Nephron progenitor cell (in vitro differentiated cells): ENCODE measurements around the gene HNF4A.
A peak's percentile ranks its signal among the peaks of the same experiment; 100 is the strongest.

Experiments used
- DNase-seq: peaks from one replicate; pipeline ENCODE4 v3.0.0; 2021
- H3K27ac Mint-ChIP-seq: 2 replicates; pipeline ENCODE4 v1.8.0; 2021; ENCODE audit warnings: mild to moderate bottlenecking, moderate library complexity, mixed read lengths
- H3K27me3 Mint-ChIP-seq: 2 replicates; pipeline ENCODE4 v1.8.0; 2021; ENCODE audit warnings: mild to moderate bottlenecking, low read depth, mixed read lengths; ENCODE audit not compliant: poor library complexity
- H3K36me3 Mint-ChIP-seq: 2 replicates; pipeline ENCODE4 v1.8.0; 2021; ENCODE audit warnings: low read depth, mixed read lengths
- H3K4me1 Mint-ChIP-seq: 2 replicates; pipeline ENCODE4 v1.8.0; 2021; ENCODE audit warnings: mixed read lengths
- H3K4me3 Mint-ChIP-seq: 2 replicates; pipeline ENCODE4 v1.8.0; 2021; ENCODE audit warnings: mild to moderate bottlenecking, moderate library complexity, mixed read lengths
- H3K9me3 Mint-ChIP-seq: 2 replicates; pipeline ENCODE4 v1.8.0; 2021; ENCODE audit warnings: mild to moderate bottlenecking, moderate library complexity, mixed read lengths
- TF ChIP-seq, protein P1 (sequence below): fragments of 200-600 bp; sonication (generic); IDR thresholded peaks from 2 replicates; pipeline ENCODE4 v1.5.0; 2021; ENCODE audit warnings: antibody characterized with exemption

The HNF4A gene

DNA sequence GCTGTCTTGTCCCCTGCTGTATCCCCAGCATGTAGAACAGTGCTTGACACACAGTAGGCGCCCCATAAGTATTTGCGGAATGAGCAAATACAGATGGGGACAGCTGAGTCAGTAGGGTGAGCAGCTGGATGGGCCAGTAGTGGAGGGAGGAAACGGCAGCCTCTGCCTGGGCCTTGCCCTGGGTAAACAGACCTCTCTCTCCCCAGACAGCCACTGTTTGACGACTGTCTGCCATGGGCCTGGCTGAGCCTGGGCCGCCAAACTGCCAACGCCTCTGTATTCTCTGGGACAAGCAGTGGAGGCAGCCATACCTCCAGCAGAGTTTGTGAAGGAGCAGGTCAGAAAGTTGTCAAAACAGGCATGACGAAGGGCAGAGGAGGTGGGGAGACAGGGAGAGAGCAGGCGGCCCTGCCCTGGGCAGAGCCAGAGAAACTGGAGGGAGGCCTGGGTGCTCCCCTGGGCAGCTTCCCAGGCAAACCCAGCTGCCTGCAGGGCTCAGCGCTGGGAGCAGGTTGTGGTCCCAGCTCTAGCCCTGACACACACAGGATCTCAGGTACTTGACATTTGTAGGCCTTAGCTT, 15.2 kb downstream of the HNF4A start:
- Mint-ChIP-seq H3K4me3 (no peak overlapping the region), H3K9me3 (no peaks in the 10 kb centered on the region), H3K27me3 (peaks cover 4% of the 10 kb centered on the region), H3K4me1 (peaks cover 10% of the 10 kb centered on the region), H3K36me3 (no peaks in the 10 kb centered on the region), H3K27ac (peak overlapping the region; percentile 81)
- TF ChIP-seq, protein P1, sequence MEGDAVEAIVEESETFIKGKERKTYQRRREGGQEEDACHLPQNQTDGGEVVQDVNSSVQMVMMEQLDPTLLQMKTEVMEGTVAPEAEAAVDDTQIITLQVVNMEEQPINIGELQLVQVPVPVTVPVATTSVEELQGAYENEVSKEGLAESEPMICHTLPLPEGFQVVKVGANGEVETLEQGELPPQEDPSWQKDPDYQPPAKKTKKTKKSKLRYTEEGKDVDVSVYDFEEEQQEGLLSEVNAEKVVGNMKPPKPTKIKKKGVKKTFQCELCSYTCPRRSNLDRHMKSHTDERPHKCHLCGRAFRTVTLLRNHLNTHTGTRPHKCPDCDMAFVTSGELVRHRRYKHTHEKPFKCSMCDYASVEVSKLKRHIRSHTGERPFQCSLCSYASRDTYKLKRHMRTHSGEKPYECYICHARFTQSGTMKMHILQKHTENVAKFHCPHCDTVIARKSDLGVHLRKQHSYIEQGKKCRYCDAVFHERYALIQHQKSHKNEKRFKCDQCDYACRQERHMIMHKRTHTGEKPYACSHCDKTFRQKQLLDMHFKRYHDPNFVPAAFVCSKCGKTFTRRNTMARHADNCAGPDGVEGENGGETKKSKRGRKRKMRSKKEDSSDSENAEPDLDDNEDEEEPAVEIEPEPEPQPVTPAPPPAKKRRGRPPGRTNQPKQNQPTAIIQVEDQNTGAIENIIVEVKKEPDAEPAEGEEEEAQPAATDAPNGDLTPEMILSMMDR = no peak
- DNase-seq = no peak

DNA sequence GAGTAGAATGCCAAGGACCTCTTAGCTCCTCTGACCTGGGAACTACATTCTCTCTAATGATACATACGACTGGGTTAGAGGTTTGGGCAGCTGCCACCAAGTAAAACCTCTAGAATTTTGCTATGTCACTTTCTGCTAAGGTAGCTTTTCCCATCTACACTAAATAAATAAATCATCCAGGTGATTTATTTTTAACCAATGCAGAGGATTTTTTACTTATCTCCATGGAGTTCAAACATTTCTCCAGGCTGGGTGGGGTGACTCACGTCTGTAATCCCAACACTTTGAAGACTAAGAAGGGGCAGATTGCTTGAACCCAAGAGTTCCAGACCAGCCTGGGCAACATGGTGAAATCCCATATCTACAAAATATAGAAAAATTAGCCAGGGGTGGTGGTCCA, 27.1 kb downstream of the HNF4A start:
- no peaks in the 10 kb centered on the region for H3K9me3 Mint-ChIP-seq
- H3K27ac Mint-ChIP-seq = no peak overlapping the region
- DNase-seq = no peak
- H3K4me1 Mint-ChIP-seq = peaks cover 6% of the 10 kb centered on the region
- no peak overlapping the region for H3K4me3 Mint-ChIP-seq
- no peaks in the 10 kb centered on the region for H3K36me3 Mint-ChIP-seq
- TF ChIP-seq, protein P1 = no peak
- peaks cover 16% of the 10 kb centered on the region for H3K27me3 Mint-ChIP-seq

DNA sequence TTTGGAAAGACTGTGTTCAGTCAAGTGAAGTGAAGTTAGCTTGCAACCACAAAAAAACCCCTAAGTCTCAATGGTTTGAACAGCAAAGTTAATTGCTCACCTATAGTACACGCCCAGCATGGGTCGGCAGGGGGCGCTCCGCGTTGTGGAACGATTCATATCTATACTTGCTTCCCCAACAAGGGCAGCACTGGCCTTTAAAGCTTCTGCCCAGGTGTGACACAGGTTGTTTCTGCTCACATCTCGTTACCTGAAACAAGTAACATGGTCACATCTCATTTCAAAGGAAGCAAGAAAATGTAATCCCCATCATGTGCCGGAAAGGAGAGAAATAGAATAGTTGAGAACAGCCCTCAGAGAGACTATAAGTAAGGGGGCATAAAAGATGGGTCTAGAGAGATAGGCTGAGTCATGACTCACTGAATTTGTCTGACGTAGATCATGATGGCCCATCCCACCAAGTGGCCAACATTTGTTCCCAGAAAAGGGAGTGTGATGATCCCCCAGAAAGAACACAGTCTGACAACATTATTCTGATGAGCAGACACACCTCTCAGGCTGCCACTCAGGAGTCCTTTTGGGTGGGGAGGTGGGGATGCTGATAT, 29.0 kb downstream of the HNF4A start:
- H3K4me1 Mint-ChIP-seq = peaks cover 13% of the 10 kb centered on the region
- H3K27me3 Mint-ChIP-seq = peaks cover 10% of the 10 kb centered on the region
- TF ChIP-seq, protein P1 = peak; percentile 87
- no peaks in the 10 kb centered on the region for H3K9me3 Mint-ChIP-seq
- no peak overlapping the region for H3K27ac Mint-ChIP-seq
- H3K36me3 Mint-ChIP-seq = no peaks in the 10 kb centered on the region
- DNase-seq = peak; percentile 92
- no peak overlapping the region for H3K4me3 Mint-ChIP-seq

DNA sequence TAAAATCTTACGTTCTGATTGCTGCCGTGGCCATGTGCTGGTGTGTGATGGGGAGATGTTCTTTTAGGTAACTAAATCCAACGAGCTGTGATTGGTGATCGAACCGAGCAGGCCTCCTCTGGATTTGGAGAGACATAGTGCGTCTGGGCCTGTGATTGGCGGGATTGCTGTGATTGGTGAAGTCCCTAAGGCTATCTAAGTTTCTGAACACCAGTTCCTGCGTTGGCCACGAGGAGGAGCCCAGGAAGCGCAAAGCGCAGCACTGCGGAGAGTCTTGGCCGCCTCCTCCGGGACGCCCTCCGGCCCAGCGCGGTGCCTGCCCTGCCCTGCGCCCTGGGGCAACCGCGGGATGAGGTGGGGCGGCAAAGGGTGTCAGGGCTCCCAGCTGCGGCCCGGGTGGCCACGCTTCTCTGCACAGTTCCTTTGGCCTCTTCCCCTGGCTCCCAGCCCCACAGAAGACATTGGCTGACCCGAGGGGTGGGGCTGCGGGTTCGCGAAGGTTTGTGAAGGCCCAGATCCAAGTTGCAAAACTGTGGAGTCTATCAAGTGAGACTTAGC, 33.0 kb downstream of the HNF4A start:
- peak overlapping the region; percentile 17 for H3K4me3 Mint-ChIP-seq
- H3K9me3 Mint-ChIP-seq = no peaks in the 10 kb centered on the region
- peaks cover 13% of the 10 kb centered on the region for H3K4me1 Mint-ChIP-seq
- H3K27ac Mint-ChIP-seq = no peak overlapping the region
- TF ChIP-seq, protein P1 = peak; percentile 76
- no peaks in the 10 kb centered on the region for H3K36me3 Mint-ChIP-seq
- H3K27me3 Mint-ChIP-seq = peaks cover 12% of the 10 kb centered on the region
- peak; percentile 82 for DNase-seq

DNA sequence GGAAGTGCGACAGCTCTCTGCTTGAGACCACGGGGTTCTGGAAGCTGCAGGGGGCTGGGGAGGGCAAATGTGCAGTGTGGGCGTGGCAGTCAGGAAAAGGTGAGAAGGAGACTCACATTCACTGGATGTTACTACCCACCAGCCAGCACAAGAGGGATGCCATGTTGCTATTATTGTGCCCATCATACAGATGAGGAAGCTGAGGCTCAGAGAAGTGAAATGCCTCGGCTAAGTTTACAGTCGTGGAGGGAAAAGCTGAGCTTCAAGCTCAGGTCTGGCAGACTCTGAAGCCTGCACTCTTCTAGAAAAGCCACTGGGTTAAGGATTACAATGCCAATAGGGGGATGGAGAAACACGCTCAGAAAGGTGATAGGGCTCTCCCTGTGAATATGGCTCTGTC, 34.4 kb downstream of the HNF4A start:
- TF ChIP-seq, protein P1 = no peak
- H3K36me3 Mint-ChIP-seq = no peaks in the 10 kb centered on the region
- H3K27me3 Mint-ChIP-seq = peaks cover 16% of the 10 kb centered on the region
- DNase-seq = no peak
- H3K4me1 Mint-ChIP-seq = peaks cover 13% of the 10 kb centered on the region
- no peak overlapping the region for H3K4me3 Mint-ChIP-seq
- no peaks in the 10 kb centered on the region for H3K9me3 Mint-ChIP-seq
- H3K27ac Mint-ChIP-seq = no peak overlapping the region

DNA sequence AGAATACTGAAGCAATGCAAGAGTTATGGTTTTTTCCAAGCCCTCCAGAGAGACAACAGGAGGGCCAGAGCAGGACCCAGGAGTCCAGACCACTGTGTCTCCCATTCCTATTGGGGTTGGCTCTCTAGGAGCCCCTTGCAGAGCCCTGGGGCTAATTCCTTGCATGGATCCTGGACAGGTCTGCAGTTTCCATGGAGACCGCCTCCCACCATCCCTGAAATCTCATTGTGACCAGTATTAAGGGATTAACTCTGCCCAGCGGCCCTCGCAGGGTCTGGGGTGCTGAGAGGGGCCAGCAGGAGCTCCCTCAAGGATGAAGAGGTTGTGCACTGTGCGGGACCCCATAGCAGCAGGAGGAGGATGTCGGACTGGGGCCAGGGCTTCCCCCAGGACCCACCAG, 34.8 kb downstream of the HNF4A start:
- Mint-ChIP-seq H3K27me3 (peaks cover 20% of the 10 kb centered on the region), H3K27ac (no peak overlapping the region), H3K9me3 (no peaks in the 10 kb centered on the region), H3K4me3 (no peak overlapping the region), H3K4me1 (peaks cover 13% of the 10 kb centered on the region), H3K36me3 (no peaks in the 10 kb centered on the region)
- TF ChIP-seq, protein P1 = no peak
- DNase-seq = no peak
